Stimulated activated CD4-positive, alpha-beta T cell treated with anti-CD3 and anti-CD28 coated beads, Interleukin-12 subunit alpha, Interleukin-12 subunit beta, amount 100 ng/mL, for 4 hours (primary cell): Measurements from ENCODE around the gene TNFRSF8.
"Not testable (repeated sequence)": the region's sequence is repeated elsewhere in the genome, so short reads cannot be mapped to it uniquely, and the experiment has no call there.

Experiments used
- DNase-seq: peaks from one replicate; pipeline ENCODE4 v3.0.0-alpha.2; 2020

TNFRSF8 gene

DNA sequence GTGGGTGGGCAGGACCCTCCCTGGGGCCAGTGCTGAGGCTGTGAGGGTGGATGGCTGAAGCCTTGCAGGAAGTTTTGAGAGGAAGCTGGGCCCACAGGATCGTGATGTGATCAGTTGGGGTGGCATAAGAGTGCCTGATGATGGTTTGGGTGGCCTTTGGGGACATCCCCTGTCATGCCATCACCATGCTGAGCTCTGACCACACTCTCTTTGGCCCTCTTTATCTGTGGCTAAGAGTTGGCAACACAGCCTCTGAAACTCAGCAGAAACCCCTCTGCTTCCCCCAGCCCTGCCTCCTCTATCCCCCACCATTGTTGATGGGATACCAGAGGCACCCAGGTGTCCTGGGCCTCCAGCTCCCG lies 24.0 kb upstream of the TNFRSF8 start:
- DNase-seq, result no peak

DNA sequence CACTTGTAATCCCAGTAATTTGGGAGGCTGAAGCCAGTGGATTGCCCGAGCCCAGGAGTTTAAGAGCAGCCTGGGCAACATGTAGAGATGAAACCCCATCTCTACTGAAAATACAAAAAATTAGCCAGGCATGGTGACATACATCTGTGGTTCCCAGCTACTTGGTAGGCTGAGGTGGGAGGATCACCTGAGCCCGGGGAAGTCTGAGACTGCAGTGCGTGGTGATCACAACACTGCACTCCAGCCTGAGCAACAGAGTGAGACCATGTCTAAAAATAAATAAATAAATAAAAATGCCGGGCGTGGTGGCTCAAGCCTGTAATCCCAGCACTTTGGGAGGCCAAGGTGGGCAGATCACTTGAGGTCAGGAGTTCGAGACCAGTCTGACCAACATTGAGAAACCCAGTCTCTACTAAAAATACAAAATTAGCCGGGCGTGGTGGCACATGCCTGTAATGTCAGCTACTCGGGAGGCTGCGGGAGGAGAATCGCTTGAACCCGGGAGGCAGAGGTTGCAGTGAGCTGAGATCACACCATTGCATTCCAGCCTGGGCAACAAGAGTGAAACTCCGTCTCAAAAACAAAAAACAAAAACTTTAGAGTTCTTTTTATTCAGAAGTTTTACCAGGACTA lies 23.2 kb upstream of the TNFRSF8 start:
- DNase-seq, result not testable (repeated sequence)

- DNase-seq, result no peak
Measured at GRCh38 chr1:12040457-12041051, 22.5 kb upstream of the TNFRSF8 start.

GRCh38 chr1:12044187-12044877 lies 18.8 kb upstream of the TNFRSF8 start:
- DNase-seq, result not testable (repeated sequence)

DNA sequence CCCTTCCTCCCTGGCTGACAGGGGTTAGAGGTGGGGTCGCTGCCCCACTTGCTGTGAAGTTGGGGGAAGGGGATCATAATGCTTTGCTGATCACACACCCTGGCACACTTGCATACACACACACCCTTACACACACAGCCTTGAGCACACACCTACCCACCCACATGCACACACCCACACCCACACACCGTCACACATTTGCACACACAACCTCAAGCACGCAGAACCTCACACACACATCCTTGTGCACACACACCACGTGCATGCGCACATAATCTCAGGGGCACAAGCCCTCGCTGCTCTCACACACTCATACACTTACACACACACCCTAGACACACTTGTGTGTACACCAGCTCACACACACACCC lies 16.4 kb upstream of the TNFRSF8 start:
- DNase-seq, result no peak

DNA sequence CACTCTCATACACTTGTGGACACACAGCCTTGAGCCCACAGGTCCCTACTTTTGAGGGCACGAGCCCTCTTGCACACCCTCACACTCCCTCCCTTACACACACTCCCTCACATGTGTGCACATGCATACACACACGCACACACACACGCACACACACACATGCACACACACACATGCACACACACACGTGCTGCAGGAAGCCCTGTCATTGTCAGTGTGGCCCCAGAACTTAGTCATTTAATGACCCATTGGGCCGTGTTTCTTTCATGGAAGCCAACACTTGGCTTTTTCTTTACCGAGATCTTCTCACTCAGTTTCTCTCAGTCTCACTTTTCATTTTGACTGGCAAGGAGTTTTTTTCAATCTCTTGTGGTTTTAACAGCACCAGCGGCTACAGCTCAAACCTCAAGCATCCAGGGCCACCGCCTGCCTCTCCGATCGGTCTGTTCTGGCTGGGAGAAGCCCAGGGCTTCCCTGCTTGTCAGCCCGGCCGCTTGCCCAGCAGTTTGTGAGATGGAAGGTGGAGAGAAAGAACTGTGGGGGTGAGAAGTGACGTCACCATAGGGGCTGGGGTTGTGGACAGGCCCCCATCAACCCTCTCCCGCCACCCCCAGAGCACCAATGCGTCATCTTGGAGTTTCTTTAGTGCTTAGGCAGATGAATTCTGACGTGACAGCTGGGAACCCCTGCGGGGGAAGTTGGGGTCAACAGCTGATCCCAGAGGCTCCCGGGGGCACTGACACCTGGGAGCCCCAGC lies 15.8 kb upstream of the TNFRSF8 start:
- peak; percentile 50 for DNase-seq

- no peak for DNase-seq
Measured at GRCh38 chr1:12048372-12048771, 14.7 kb upstream of the TNFRSF8 start.

- DNase-seq, result no peak
Measured at GRCh38 chr1:12049616-12050015, 13.5 kb upstream of the TNFRSF8 start.

DNA sequence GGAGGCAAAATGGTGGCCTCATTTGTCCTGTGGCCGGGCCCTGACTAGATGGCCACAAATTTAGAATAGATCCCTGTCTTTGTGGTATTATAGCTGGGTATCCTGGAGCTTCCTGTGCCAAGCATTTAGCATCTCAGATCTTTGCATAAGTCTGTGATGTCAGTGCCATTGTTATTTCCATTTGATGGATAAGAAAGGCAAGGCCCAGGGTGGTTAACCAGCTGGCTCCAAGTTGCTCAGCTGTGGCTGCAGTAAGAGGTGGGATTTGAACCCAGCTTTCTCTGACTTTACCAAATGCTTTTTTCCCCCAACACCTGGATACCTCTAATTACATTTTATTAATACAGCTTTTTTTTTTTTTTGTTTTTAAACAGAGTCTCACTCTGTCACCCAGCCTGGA lies 11.7 kb upstream of the TNFRSF8 start:
- DNase-seq, result no peak

- DNase-seq, result no peak
Measured at GRCh38 chr1:12052008-12052573, 11.0 kb upstream of the TNFRSF8 start.

DNA sequence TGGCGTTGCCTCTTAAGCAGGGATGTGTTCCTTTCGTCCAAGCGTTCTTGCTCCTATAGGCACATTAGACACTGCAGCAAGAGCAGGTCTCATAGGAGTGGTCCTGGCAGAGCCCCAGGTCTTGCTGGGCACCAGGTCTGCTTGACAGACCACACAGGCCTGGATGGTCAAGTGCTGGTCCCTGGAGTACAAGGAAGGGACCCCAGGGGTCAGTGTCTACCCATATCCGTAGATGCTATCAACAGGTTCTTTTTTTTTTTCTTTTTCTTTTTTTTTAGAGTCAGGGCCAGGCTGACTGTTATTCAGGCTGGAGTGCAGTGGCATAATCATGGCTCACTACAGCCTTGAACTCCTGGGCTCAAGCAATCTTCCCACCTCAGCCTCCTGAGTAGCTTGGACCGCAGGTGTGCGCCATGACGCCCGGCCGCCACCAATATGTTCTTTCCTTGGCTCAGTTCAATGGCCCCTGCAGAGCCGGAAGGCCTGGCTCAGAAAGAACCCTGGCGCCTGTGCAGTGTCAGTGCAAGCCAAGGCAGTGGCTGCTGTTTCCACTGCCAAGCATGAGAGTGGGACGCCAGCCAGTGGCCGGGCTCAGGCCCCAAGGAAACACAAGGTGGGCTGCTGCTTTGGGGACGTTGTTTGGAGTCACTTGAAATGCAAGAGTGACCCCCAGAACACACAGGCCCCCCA lies 10.0 kb upstream of the TNFRSF8 start:
- no peak for DNase-seq

DNA sequence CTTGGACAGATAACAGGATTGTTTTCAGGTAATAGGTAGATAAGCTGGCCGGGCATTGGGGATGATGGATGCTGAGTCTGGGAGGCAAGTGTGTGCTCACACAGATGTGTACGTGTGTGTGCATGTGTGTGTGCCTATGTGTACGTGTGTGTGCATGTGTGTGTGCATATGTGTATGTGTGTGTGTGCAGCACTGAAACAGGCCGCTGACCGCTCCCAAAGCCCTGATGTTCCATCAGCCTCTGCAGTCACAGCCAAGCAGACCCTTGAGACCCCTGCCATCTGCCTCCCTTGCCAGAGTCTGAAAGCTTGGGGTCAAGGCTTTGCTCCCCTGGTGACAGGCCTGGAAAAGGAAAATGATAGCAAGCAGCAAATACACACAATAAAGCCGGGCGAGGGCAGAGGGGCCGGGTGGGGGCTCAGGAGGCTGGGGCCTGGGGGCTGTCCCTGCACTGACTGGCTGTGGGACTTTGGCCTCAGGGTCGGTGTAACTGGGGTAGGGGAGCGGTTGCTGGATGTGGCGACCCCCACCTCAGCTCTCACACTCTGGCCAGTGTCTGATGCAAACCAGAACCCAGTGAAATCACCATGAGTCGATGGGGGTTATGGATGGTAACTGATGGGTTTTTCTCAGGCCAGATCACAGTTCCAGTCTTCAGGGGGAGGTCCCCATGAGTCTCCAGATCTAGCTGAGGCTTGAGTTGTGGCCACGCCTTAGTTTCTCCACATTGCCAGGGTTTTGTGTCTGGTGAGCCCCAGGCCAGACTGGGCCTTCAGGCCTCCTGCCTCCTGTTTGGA lies 9.2 kb upstream of the TNFRSF8 start:
- no peak for DNase-seq

DNA sequence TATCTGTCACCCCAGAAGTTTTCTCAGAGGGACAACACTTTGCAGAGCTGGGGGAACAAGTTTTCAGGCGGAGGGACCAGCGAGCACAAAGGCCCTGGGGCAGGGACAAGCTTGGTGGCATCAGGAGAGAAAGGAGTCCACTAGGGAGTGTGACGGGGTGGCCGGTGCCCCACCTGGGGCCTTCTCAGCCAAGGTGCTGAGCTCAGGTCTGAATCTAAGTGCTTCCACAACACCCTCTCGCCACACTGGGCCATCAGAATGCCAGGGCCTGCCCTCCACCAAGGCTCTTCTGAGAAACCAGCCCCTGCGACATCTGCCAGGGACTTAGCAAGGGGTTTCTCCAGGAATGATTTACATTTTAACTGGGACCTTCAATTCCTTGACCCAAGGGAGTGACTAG lies 7.8 kb upstream of the TNFRSF8 start:
- DNase-seq, result no peak

DNA sequence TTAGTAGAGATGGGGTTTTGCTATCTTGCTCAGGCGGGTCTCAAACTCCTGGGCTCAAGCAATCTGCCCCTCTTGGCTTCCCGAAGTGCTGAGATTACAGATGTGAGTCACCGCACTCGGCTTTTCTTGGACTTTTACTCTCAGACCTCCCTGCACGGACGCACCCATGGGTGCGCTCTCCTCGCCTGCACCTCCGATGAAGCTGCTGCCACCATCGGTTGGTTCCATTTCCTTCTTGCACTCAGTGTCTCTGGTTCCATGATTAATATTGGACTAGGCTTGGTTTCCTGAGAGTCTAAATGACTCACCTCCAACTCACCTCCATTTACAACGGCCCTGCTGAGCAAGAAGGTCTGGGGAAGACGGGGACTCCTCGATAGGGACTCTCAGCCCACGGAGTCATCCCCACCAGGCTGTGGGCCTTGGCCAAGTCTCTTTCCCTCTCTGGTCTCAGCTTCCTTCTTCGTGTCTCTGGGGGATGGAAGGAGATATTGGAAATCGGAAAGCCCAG lies 6.7 kb upstream of the TNFRSF8 start:
- DNase-seq, result no peak

GRCh38 chr1:12057382-12057781 lies 5.7 kb upstream of the TNFRSF8 start:
- no peak for DNase-seq

DNA sequence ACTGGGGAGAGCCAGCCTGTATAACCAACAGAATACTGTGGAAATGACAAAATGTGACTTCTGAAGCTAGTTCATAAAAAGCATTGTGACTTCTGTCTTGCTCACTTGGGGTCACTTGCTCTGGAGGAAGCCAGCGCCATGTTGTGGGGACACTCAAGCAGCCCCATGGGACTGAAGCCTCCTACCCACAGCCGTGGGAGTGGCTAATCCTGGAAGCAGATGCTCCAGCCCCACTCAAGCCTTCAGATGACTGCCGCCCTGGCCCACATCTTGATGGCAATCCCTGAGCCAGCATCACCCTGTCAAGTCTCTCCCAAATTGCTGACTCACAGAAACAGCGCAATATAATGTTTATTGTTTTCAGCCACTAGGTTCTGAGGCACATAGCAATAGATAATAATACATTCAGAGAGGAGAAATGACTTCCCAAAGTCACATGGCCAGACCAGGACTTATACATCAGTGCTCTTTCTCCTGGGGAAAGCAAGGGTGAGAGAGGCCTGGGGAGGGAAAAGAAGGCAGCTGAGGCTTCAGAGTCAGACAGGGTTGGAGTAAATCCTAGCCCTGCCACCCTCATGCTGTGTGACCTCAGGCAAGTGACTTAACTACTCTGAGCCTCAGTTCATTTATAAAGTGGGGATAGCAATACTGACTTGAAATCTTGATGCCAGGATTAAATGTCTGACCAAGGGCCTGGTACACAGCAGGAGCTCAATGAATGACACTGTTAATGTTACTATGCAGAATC lies 5.0 kb upstream of the TNFRSF8 start:
- DNase-seq, result no peak

DNA sequence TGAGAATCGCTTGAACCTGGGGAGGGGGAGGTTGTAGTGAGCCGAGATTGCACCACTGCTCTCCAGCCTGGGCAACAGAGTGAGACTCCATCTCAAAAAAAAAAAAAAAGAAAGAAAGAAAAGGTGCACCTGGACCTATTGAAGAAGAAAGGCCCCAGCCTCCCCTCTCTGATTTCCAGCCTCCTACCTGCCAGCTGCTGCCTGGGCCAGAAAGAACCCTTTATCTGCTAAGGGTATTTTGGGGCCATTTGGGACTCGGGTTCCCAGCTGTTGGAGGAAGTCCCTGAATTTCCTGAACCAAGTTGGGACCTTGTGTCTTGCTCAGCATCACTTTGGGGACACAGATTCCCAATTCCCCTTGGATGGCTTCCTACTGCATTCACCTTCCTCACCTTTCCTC lies 3.9 kb upstream of the TNFRSF8 start:
- DNase-seq, result no peak

DNA sequence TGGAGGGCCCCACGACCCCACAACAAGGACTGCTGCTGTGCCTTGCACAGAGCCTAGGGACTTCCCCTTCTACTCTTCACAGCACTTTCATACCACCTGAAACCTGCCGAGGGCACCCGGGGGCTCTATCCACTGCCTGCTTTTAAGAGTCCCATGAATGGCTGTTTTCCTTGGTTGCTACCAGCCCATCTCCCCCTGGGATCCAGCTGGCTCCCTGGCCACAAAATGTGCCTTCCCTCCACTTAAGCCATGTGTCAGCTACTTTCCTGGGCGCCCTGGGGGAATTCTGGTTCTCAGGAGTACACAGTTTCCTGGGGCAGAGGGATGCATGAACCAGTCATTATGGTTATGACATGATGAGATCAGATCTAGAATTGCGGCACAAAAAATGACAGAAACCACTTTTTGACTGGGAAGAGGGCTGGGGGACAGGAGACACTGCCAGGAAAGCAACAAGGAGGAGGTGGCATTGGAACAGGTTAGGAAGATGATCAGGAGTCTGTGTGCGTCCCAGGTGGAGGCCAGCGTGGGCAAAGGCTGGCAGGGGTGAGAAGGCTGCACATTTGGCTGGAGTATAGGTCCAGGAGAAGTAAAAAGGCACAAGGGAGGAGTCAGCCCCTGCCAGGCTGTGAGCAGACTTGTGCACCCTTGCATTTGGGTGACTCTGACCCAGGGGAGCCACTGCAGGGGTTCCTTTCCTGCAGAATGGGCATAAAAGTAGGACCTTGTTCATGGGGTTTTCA lies 3.2 kb upstream of the TNFRSF8 start:
- no peak for DNase-seq

GRCh38 chr1:12060500-12060899 lies 2.6 kb upstream of the TNFRSF8 start:
- no peak for DNase-seq
